DND-41 (cell line): ENCODE data around the gene GUCA2A.

Experiments
- ATAC-seq: fragments of 200-7000 bp; cut with Tn5 transposase; 3 replicates; pipeline ENCODE4 v1.9.1; 2021; ENCODE audit warnings: low read depth; ENCODE audit not compliant: insufficient read depth
- DNase-seq: peaks from one replicate; pipeline ENCODE4 v3.0.0-alpha.2; 2020
- H2AFZ ChIP-seq: 2 replicates; pipeline ENCODE4 v1.6.0; 2012; ENCODE audit warnings: low read depth, low read length
- H3K27ac ChIP-seq: 2 replicates; pipeline ENCODE4 v1.5.1; 2012; ENCODE audit warnings: low read length, inconsistent platforms
- H3K27me3 ChIP-seq: fragments of 200-600 bp; sonication (generic); 2 replicates; pipeline ENCODE4 v1.6.0; 2012; ENCODE audit warnings: low read length, mild to moderate bottlenecking, inconsistent platforms; ENCODE audit not compliant: insufficient read depth, poor library complexity
- H3K36me3 ChIP-seq: 2 replicates; pipeline ENCODE4 v1.5.1; 2012; ENCODE audit warnings: low read length, inconsistent platforms; ENCODE audit not compliant: insufficient read depth
- H3K4me1 ChIP-seq: 2 replicates; pipeline ENCODE4 v1.5.1; 2012; ENCODE audit warnings: mild to moderate bottlenecking, low read length; ENCODE audit not compliant: insufficient read depth
- H3K4me2 ChIP-seq: 2 replicates; pipeline ENCODE4 v1.6.0; 2012; ENCODE audit warnings: mild to moderate bottlenecking, moderate library complexity, low read length, inconsistent platforms; ENCODE audit not compliant: insufficient read depth
- H3K4me3 ChIP-seq, 2 experiments: fragments of 200-600 bp in 1 of 2; shearing (Covaris generic) in 1 of 2; 2 replicates each; pipeline ENCODE4 v1.5.1; 2012 to 2016; ENCODE audit warnings: inconsistent platforms in 2 of 2, low read length in 2 of 2, mild to moderate bottlenecking in 2 of 2, low read depth in 1 of 2, moderate library complexity in 1 of 2
- H3K79me2 ChIP-seq: 2 replicates; pipeline ENCODE4 v1.6.0; 2012; ENCODE audit warnings: low read length, inconsistent platforms; ENCODE audit not compliant: insufficient read depth
- H3K9ac ChIP-seq: 2 replicates; pipeline ENCODE4 v1.6.0; 2012; ENCODE audit warnings: low read depth, mild to moderate bottlenecking, inconsistent platforms, low read length, moderate library complexity
- H3K9me3 ChIP-seq: 2 replicates; pipeline ENCODE4 v1.5.1; 2012; ENCODE audit warnings: low read length, moderate library complexity, mild to moderate bottlenecking, inconsistent platforms; ENCODE audit not compliant: insufficient read depth, severe bottlenecking
- H4K20me1 ChIP-seq: 2 replicates; pipeline ENCODE4 v1.6.0; 2012; ENCODE audit warnings: low read length; ENCODE audit not compliant: insufficient read depth
- EZH2 ChIP-seq: IDR thresholded peaks from 3 replicates; pipeline ENCODE4 v1.6.1; 2012; ENCODE audit warnings: borderline replicate concordance, low read depth, mild to moderate bottlenecking, moderate library complexity, low read length, inconsistent platforms; ENCODE audit not compliant: severe bottlenecking
- TF ChIP-seq, protein P1 (sequence below): IDR thresholded peaks from 2 replicates; pipeline ENCODE4 v1.5.1; 2012; ENCODE audit warnings: borderline replicate concordance, low read length, moderate library complexity, mild to moderate bottlenecking; ENCODE audit not compliant: poor library complexity, severe bottlenecking; ENCODE audit errors: extremely low read depth

The GUCA2A gene

DNA sequence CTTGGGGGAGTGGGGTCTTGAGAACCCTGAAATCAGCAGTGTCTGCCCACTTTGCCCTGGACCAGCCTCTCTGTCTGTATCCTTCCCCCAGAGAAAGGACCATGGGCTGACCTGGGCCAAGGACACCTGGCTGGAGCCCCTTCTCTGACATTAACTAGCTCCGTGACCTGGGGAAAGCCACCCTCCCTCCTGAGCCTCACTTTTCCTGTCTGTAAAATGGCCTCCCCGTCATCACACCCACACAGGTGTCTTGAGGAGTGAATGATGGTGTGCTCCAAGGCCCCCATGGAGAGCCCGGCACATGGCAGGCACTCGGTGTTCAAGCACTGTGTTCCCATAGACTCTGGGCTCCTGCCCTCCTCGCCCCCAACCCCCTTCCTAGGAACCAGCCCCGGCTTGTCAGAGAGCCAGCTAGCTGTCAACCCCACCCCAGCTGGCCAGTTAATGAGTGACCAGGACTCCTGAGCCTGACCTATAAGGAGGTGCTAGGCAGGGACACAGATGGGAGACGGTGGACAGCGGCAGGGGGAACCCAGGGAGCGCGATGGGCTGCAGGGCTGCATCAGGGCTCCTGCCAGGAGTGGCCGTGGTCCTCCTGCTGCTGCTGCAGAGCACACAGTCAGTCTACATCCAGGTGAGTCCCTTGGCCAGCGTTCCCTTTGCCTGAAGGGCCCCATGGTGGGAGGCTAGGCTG is 11.5 kb downstream of the GUCA2A start, which contains the start of gene GUCA2B:
GUCA2B (plus strand) TSS at position 504 of the 694 bp plus-strand sequence; CDS start at position 545, 41 bp downstream.
- no peak within 1 kb of the TSS for H3K4me2 ChIP-seq

DNA sequence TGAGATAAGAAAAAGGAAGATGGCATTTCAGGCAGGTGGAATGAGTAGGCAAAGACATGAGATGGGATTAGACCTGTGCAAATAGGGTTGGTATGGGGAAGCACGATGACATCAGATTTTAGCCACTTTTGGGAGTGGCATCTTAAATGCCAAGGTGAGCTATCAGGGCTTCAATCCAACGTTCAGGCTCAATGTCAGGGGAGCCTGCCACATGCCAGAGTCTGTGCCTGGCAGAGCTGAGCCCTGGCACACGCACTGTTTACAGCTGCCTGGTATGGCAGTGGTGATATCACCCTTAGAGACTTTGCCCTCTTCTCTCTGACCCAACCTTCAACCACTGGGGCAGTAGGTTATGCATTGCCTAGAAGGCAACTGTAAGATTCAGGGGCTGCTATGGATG is 12.4 kb downstream of the GUCA2A start:
- Histone ChIP-seq H3K79me2 (no peaks in the 10 kb centered on the region), H4K20me1 (no peaks in the 10 kb centered on the region), H2AFZ (no peak overlapping the region), H3K27ac (no peak overlapping the region), H3K9me3 (no peaks in the 10 kb centered on the region), H3K36me3 (no peaks in the 10 kb centered on the region), H3K4me1 (peaks cover 3% of the 10 kb centered on the region), H3K4me3 (no peak overlapping the region), H3K9ac (no peak overlapping the region), H3K27me3 (no peaks in the 10 kb centered on the region), H3K4me2 (no peak overlapping the region)
- TF ChIP-seq, protein P1, sequence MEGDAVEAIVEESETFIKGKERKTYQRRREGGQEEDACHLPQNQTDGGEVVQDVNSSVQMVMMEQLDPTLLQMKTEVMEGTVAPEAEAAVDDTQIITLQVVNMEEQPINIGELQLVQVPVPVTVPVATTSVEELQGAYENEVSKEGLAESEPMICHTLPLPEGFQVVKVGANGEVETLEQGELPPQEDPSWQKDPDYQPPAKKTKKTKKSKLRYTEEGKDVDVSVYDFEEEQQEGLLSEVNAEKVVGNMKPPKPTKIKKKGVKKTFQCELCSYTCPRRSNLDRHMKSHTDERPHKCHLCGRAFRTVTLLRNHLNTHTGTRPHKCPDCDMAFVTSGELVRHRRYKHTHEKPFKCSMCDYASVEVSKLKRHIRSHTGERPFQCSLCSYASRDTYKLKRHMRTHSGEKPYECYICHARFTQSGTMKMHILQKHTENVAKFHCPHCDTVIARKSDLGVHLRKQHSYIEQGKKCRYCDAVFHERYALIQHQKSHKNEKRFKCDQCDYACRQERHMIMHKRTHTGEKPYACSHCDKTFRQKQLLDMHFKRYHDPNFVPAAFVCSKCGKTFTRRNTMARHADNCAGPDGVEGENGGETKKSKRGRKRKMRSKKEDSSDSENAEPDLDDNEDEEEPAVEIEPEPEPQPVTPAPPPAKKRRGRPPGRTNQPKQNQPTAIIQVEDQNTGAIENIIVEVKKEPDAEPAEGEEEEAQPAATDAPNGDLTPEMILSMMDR = no peak
- DNase-seq (no peak), ATAC-seq (no peak)

More for the DNA sequence above, 11.5 kb downstream of the GUCA2A start, which contains the start of gene GUCA2B:
- Histone ChIP-seq H3K79me2 (no peaks in the 10 kb centered on the region), H3K4me3 (no peak within 1 kb of the TSS), H3K27ac (no peak within 1 kb of the TSS), H3K9ac (no peak within 1 kb of the TSS), H4K20me1 (no peaks in the 10 kb centered on the region), H3K9me3 (no peaks in the 10 kb centered on the region), H3K27me3 (no peaks in the 10 kb centered on the region), H3K4me1 (peaks cover 12% of the 10 kb centered on the region), H3K36me3 (no peaks in the 10 kb centered on the region), H2AFZ (no peak within 1 kb of the TSS)
- no peak for ATAC-seq
- no peak for DNase-seq
- TF ChIP-seq, protein P1 = no peak
- no peak for TF ChIP-seq EZH2

DNA sequence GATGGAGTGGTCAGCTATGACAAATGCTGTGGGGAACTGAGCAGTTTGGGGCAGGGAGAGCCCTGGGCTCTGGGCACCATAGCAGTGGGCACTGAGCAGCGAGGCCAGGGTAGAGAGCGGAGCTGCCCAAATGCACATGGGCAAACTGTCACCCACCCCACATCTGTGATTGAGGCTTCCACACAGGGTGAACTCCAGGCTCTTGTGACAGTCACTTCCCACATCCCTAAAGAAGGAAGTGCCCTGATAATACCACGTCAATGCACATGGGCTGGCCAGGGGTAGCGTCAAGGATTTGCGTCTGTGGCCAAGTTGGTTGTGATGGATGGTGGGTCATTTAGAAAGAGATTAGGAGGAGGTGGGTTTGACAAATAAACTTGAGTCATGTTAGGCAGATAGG is 13.9 kb downstream of the GUCA2A start:
- Histone ChIP-seq H3K4me3 (no peak overlapping the region), H3K9me3 (no peaks in the 10 kb centered on the region), H3K27me3 (no peaks in the 10 kb centered on the region), H2AFZ (no peak overlapping the region), H3K9ac (no peak overlapping the region), H4K20me1 (no peaks in the 10 kb centered on the region), H3K4me2 (no peak overlapping the region), H3K79me2 (no peaks in the 10 kb centered on the region), H3K4me1 (no peaks in the 10 kb centered on the region), H3K36me3 (no peaks in the 10 kb centered on the region), H3K27ac (no peak overlapping the region)
- DNase-seq (no peak), ATAC-seq (no peak)
- TF ChIP-seq EZH2 = no peak
- TF ChIP-seq, protein P1 = no peak
